ENCODE data around the gene PLD4. TPM values are rescaled to one million over a fixed set of nuclear protein-coding genes. Genes with fewer than 3 reads are reported as not detected.

Gene PLD4
- polyA plus RNA-seq, 3 donors = 12.2 to 15.5 (median 15.1) TPM

GRCh38 chr14:104941508-104942365 lies 17.1 kb downstream of the PLD4 start:
- no peak for TF ChIP-seq CTCF (IDR thresholded peaks at IDR 0.05)
- H3K36me3 Mint-ChIP-seq = no peaks in the 10 kb centered on the region
- H3K4me3 Mint-ChIP-seq = no peak overlapping the region

GRCh38 chr14:104942586-104942985 lies 17.9 kb downstream of the PLD4 start:
- intact Hi-C loops (cut with micrococcal nuclease) = no loop called here
- H3K9me3 Mint-ChIP-seq = no peaks in the 10 kb centered on the region

More at GRCh38 chr14:104941508-104942365, 17.1 kb downstream of the PLD4 start:
- Histone ChIP-seq H3K9ac (ENCODE audit: insufficient read depth, low read length, poor library complexity, severe bottlenecking) (no peak overlapping the region), H2AFZ (ENCODE audit: insufficient read depth, low read depth, low read length, poor library complexity, severe bottlenecking) (no peak overlapping the region), H4K20me1 (ENCODE audit: insufficient read depth, low read length) (no peaks in the 10 kb centered on the region), H3K4me1 (ENCODE audit: control insufficient read depth in 1 of 2, insufficient read depth in 2 of 2, low read length in 2 of 2) (no peaks in the 10 kb centered on the region), H3K27me3 (ENCODE audit: control insufficient read depth in 2 of 2, insufficient read depth in 2 of 2, low read length in 2 of 2) (peaks cover 0 to 12% of the 10 kb centered on the region in 2 donors), H3K4me3 (replicated peaks in 1 of 3; ENCODE audit: low read depth in 2 of 3, low read length in 3 of 3) (no peak overlapping the region), H3K27ac (ENCODE audit: low read depth in 1 of 2, low read length in 2 of 2) (no peak overlapping the region), H3K9me3 (replicated peaks in 1 of 2; ENCODE audit: control insufficient read depth in 1 of 2, insufficient read depth in 1 of 2, low read length in 2 of 2) (no peaks in the 10 kb centered on the region), H3K4me2 (replicated peaks; ENCODE audit: extremely low read depth, low read length, poor library complexity, severe bottlenecking) (no peak overlapping the region), H3K36me3 (replicated peaks in 1 of 2; ENCODE audit: control insufficient read depth in 1 of 2, insufficient read depth in 2 of 2, low read length in 2 of 2) (no peaks in the 10 kb centered on the region), H3K79me2 (ENCODE audit: insufficient read depth, low read length) (no peaks in the 10 kb centered on the region)
- peak in 1 of 3 donors; percentile 2 for DNase-seq
- Mint-ChIP-seq H3K4me1 (no peaks in the 10 kb centered on the region), H3K27me3 (ENCODE audit: low read depth in 3 of 3) (peaks cover 14 to 25% (median 20%) of the 10 kb centered on the region in 3 donors), H3K27ac (no peak overlapping the region), H3K9me3 (no peaks in the 10 kb centered on the region)
- WGBS (ENCODE audit: insufficient coverage) = 95% methylated on average over 25 of the region's 26 CpGs
- intact Hi-C loops (cut with micrococcal nuclease) = no loop called here

More at GRCh38 chr14:104942586-104942985, 17.9 kb downstream of the PLD4 start:
- H3K4me3 ChIP-seq (replicated peaks in 1 of 3; ENCODE audit: low read depth in 2 of 3, low read length in 3 of 3) = no peak overlapping the region
- H3K4me1 Mint-ChIP-seq = no peaks in the 10 kb centered on the region
- H3K9me3 ChIP-seq (replicated peaks in 1 of 2; ENCODE audit: control insufficient read depth in 1 of 2, insufficient read depth in 1 of 2, low read length in 2 of 2) = no peaks in the 10 kb centered on the region
- peaks cover 13 to 19% (median 14%) of the 10 kb centered on the region in 3 donors for H3K27me3 Mint-ChIP-seq (ENCODE audit: low read depth in 3 of 3)
- no peak overlapping the region for H3K27ac Mint-ChIP-seq
- no peak for TF ChIP-seq CTCF (IDR thresholded peaks at IDR 0.05)
- H3K4me2 ChIP-seq (replicated peaks; ENCODE audit: extremely low read depth, low read length, poor library complexity, severe bottlenecking) = no peak overlapping the region
- no peaks in the 10 kb centered on the region for H3K36me3 Mint-ChIP-seq
- DNase-seq = no peak
- no peak overlapping the region for H2AFZ ChIP-seq (ENCODE audit: insufficient read depth, low read depth, low read length, poor library complexity, severe bottlenecking)
- H3K27ac ChIP-seq (ENCODE audit: low read depth in 1 of 2, low read length in 2 of 2) = no peak overlapping the region
- peaks cover 0 to 7% of the 10 kb centered on the region in 2 donors for H3K27me3 ChIP-seq (ENCODE audit: control insufficient read depth in 2 of 2, insufficient read depth in 2 of 2, low read length in 2 of 2)
- H3K36me3 ChIP-seq (replicated peaks in 1 of 2; ENCODE audit: control insufficient read depth in 1 of 2, insufficient read depth in 2 of 2, low read length in 2 of 2) = no peaks in the 10 kb centered on the region
- no peaks in the 10 kb centered on the region for H3K79me2 ChIP-seq (ENCODE audit: insufficient read depth, low read length)
- no peaks in the 10 kb centered on the region for H3K4me1 ChIP-seq (ENCODE audit: control insufficient read depth in 1 of 2, insufficient read depth in 2 of 2, low read length in 2 of 2)
- no peak overlapping the region for H3K9ac ChIP-seq (ENCODE audit: insufficient read depth, low read length, poor library complexity, severe bottlenecking)
- no peak overlapping the region for H3K4me3 Mint-ChIP-seq
- WGBS (ENCODE audit: insufficient coverage) = 96% methylated on average over 15 of the region's 16 CpGs
- no peaks in the 10 kb centered on the region for H4K20me1 ChIP-seq (ENCODE audit: insufficient read depth, low read length)
